Lower leg skin (tissue), 4 donors: ENCODE results near the gene GLB1L2. TPM values are rescaled to one million over a fixed set of nuclear protein-coding genes. Genes with fewer than 3 reads are reported as not detected.

ENCODE experiments used
- DNase-seq, 2 donors: peaks; one replicate each; pipeline ENCODE4 v3.0.0-alpha.2; 2019; ENCODE audit warnings: low spot score in 2 of 2
- H3K4me3 ChIP-seq: fragments of 200-600 bp; sonication (generic); 2 replicates; pipeline ENCODE4 v1.5.1; 2017; ENCODE audit warnings: mild to moderate bottlenecking, low read depth; ENCODE audit not compliant: poor library complexity, severe bottlenecking
- CTCF ChIP-seq, 3 donors: fragments of 450-650 bp; IDR thresholded peaks; one replicate each; pipeline ENCODE4 v1.5.1; 2016; ENCODE audit warnings: antibody characterized with exemption in 3 of 3, mild to moderate bottlenecking in 3 of 3, moderate library complexity in 2 of 3
- POLR2A ChIP-seq, 2 donors: fragments of 450-650 bp; IDR thresholded peaks; one replicate each; pipeline ENCODE4 v1.6.1; 2016 to 2017; ENCODE audit warnings: antibody characterized with exemption in 2 of 2, mild to moderate bottlenecking in 1 of 2, moderate library complexity in 1 of 2
- WGBS, 2 donors: methylation state at CpG; one replicate each; pipeline ENCODE4 v1.1.5; 2018; 5-methylcytosine and 5-hydroxymethylcytosine counted together
- intact Hi-C: fragments of 100-400 bp; cut with DNase I; formaldehyde crosslinking; loops from one replicate; pipeline ENCODE4 v1.15.0; 2023; ENCODE audit warnings: low total_unique reads
- total RNA-seq, 4 donors: library from RNA; depleted of rRNA; stranded (reverse); fragments of >200 nt; gene quantifications; one replicate each; pipeline ENCODE4 v1.1.0, GENCODE V29; 2016

The GLB1L2 gene
- total RNA-seq, 4 donors from 2014 or later, result 9.1 to 21.6 (median 15.1) TPM

- intact Hi-C loops, result no loop called here
- WGBS, 2 donors, result 75 to 83% methylated on average over 2 of the region's 2 CpGs
- H3K4me3 ChIP-seq, result no peak overlapping the region
- TF ChIP-seq POLR2A (IDR thresholded peaks at IDR 0.05), result no peak
- no peak for TF ChIP-seq CTCF (IDR thresholded peaks at IDR 0.05)
- DNase-seq, result no peak
Measured at GRCh38 chr11:134379241-134379640, 47.5 kb downstream of the GLB1L2 start.

GRCh38 chr11:134380229-134380628 lies 48.4 kb downstream of the GLB1L2 start:
- no peak for DNase-seq
- 81 to 87% methylated on average over 12 of the region's 12 CpGs for WGBS, 2 donors
- H3K4me3 ChIP-seq, result no peak overlapping the region
- intact Hi-C loops, result no loop called here
- TF ChIP-seq CTCF (IDR thresholded peaks at IDR 0.05) (no peak), POLR2A (IDR thresholded peaks at IDR 0.05) (no peak)

- intact Hi-C loops, result no loop called here
- DNase-seq, result no peak
- no peak for TF ChIP-seq CTCF (IDR thresholded peaks at IDR 0.05)
- TF ChIP-seq POLR2A (IDR thresholded peaks at IDR 0.05), result no peak
- 59 to 84% methylated on average over 4 of the region's 4 CpGs for WGBS, 2 donors
- no peak overlapping the region for H3K4me3 ChIP-seq
Measured at GRCh38 chr11:134380785-134381184, 49.0 kb downstream of the GLB1L2 start.

GRCh38 chr11:134382257-134382656 lies 50.5 kb downstream of the GLB1L2 start:
- no peak for DNase-seq
- 82 to 92% methylated on average over 8 of the region's 8 CpGs for WGBS, 2 donors
- no peak for TF ChIP-seq CTCF (IDR thresholded peaks at IDR 0.05)
- TF ChIP-seq POLR2A (IDR thresholded peaks at IDR 0.05), result no peak
- H3K4me3 ChIP-seq, result no peak overlapping the region
- intact Hi-C loops, result no loop called here

DNA sequence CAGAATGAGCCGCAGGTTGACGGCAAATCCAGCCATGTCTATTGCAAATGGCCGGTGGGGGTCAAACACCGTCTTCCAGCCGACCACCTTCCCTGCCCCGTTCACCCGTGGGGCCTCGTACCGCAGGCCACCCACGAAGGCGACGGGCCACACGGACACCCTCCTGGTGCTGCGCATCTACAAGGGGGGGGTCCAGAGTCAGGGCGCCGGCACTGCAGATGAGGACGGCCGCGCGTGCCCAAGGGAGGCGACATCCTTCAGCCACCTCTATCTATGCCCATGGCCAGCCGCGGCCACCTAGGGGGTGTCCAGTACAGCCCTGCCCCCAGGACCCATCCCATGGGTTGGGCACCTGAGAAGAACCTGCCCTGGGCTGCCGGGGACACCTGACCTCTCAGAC lies 51.0 kb downstream of the GLB1L2 start:
- no peak for TF ChIP-seq POLR2A (IDR thresholded peaks at IDR 0.05)
- 93 to 94% methylated on average over 10 to 24 of the region's 24 CpGs for WGBS, 2 donors
- no peak for DNase-seq

GRCh38 chr11:134383576-134384221 lies 51.9 kb downstream of the GLB1L2 start:
- TF ChIP-seq CTCF (IDR thresholded peaks at IDR 0.05) (no peak), POLR2A (IDR thresholded peaks at IDR 0.05) (no peak)
- intact Hi-C loops, result no loop called here
- WGBS, 2 donors, result 92 to 95% methylated on average over 75 to 78 of the region's 78 CpGs
- H3K4me3 ChIP-seq, result no peak overlapping the region
- no peak for DNase-seq

More for the DNA sequence above, 51.0 kb downstream of the GLB1L2 start:
- intact Hi-C loops, result no loop called here
- H3K4me3 ChIP-seq, result no peak overlapping the region
